Testis (tissue), 3 donors: ENCODE results near the gene HK2. TPM values are rescaled to one million over a fixed set of nuclear protein-coding genes. Genes with fewer than 3 reads are reported as not detected.
"Not testable (repeated sequence)": the region's sequence is repeated elsewhere in the genome, so short reads cannot be mapped to it uniquely, and the experiment has no call there.

ENCODE experiments used
- DNase-seq: peaks from one replicate; pipeline ENCODE4 v3.0.0-alpha.2; 2019
- H3K27ac ChIP-seq, 2 donors: fragments of 200-600 bp; sonication (generic); one replicate each; pipeline ENCODE4 v1.5.1; 2019
- H3K27me3 ChIP-seq: fragments of 200-600 bp; sonication (generic); one replicate; pipeline ENCODE4 v1.5.1; 2019
- H3K36me3 ChIP-seq: fragments of 200-600 bp; sonication (generic); one replicate; pipeline ENCODE4 v1.5.1; 2017; ENCODE audit warnings: low read depth; ENCODE audit errors: missing control alignments
- H3K4me1 ChIP-seq: fragments of 200-600 bp; sonication (generic); one replicate; pipeline ENCODE4 v1.5.1; 2019
- H3K4me3 ChIP-seq, 2 donors: fragments of 200-600 bp; sonication (generic); one replicate each; pipeline ENCODE4 v1.5.1; 2017 to 2019
- H3K9me3 ChIP-seq: fragments of 200-600 bp; sonication (generic); one replicate; pipeline ENCODE4 v1.5.1; 2017
- CTCF ChIP-seq, 3 experiments: fragments of 450-650 bp in 2 of 3; fragments of 200-600 bp in 1 of 3; sonication (generic) in 1 of 3; IDR thresholded peaks; one replicate each; pipeline ENCODE4 v1.5.1; 2016 to 2019; ENCODE audit warnings: antibody characterized with exemption in 3 of 3, mild to moderate bottlenecking in 2 of 3, moderate library complexity in 1 of 3
- POLR2A ChIP-seq: fragments of 450-650 bp; IDR thresholded peaks from one replicate; pipeline ENCODE4 v1.6.1; 2017; ENCODE audit warnings: antibody characterized with exemption, mild to moderate bottlenecking, moderate library complexity
- WGBS, 2 donors: methylation state at CpG; one replicate each; pipeline ENCODE4 v1.1.5; 2018; 5-methylcytosine and 5-hydroxymethylcytosine counted together
- intact Hi-C: fragments of 100-400 bp; cut with DNase I; formaldehyde crosslinking; loops from one replicate; pipeline ENCODE4 v1.15.1; 2023; ENCODE audit warnings: low total_unique reads
- polyA plus RNA-seq: library from polyadenylated mRNA; stranded (reverse); fragments of 350-450 nt; fragmentation: Illumina TruSeq; extraction: RNeasy Lipid Tissue Mini Kit (QIAGEN cat#74804); gene quantifications from one replicate; pipeline ENCODE4 v1.2.3, GENCODE V29; 2014; ENCODE audit warnings: low read depth, low replicate concordance; ENCODE audit not compliant: insufficient read depth
- total RNA-seq, 2 donors: library from RNA; depleted of rRNA; stranded (reverse); fragments of >200 nt; gene quantifications; one replicate each; pipeline ENCODE4 v1.2.3, GENCODE V29; 2016

Gene HK2
- total and polyA plus RNA-seq, 3 donors from 2014 or later = 83.5 to 164 (median 142) TPM

- H3K4me3 ChIP-seq = no peak overlapping the region
- DNase-seq = peak; percentile 88
- H3K27ac ChIP-seq = peak overlapping the region; percentile 82 to 84
- intact Hi-C loops = no loop called here
- H3K36me3 ChIP-seq = no peaks in the 10 kb centered on the region
- WGBS, 2 donors = 53 to 64% methylated on average over 3 of the region's 3 CpGs
- H3K9me3 ChIP-seq = no peaks in the 10 kb centered on the region
- H3K27me3 ChIP-seq = no peaks in the 10 kb centered on the region
- TF ChIP-seq CTCF (IDR thresholded peaks at IDR 0.05) = no peak
- no peak for TF ChIP-seq POLR2A
- peaks cover 33% of the 10 kb centered on the region for H3K4me1 ChIP-seq
Measured at GRCh38 chr2:74822771-74823566, 11.0 kb upstream of the HK2 start.

- peak overlapping the region; percentile 60 to 82 for H3K27ac ChIP-seq
- TF ChIP-seq POLR2A (no peak), CTCF (IDR thresholded peaks at IDR 0.05) (no peak)
- peaks cover 33% of the 10 kb centered on the region for H3K4me1 ChIP-seq
- no peaks in the 10 kb centered on the region for H3K27me3 ChIP-seq
- no peaks in the 10 kb centered on the region for H3K9me3 ChIP-seq
- no peak overlapping the region for H3K4me3 ChIP-seq
- 76 to 87% methylated on average over 4 of the region's 4 CpGs for WGBS, 2 donors
- intact Hi-C loops = no loop called here
- no peak for DNase-seq
- no peaks in the 10 kb centered on the region for H3K36me3 ChIP-seq
Measured at GRCh38 chr2:74824679-74825078, 9.2 kb upstream of the HK2 start.

GRCh38 chr2:74828543-74828942 is 5.4 kb upstream of the HK2 start:
- 66 to 75% methylated on average over 2 of the region's 2 CpGs for WGBS, 2 donors
- peaks cover 8% of the 10 kb centered on the region for H3K4me1 ChIP-seq
- H3K27ac ChIP-seq = no peak overlapping the region
- no peaks in the 10 kb centered on the region for H3K9me3 ChIP-seq
- intact Hi-C loops = no loop called here
- H3K36me3 ChIP-seq = no peaks in the 10 kb centered on the region
- no peak for TF ChIP-seq CTCF (IDR thresholded peaks at IDR 0.05)
- TF ChIP-seq POLR2A = no peak
- DNase-seq = no peak
- H3K4me3 ChIP-seq = no peak overlapping the region
- no peaks in the 10 kb centered on the region for H3K27me3 ChIP-seq

GRCh38 chr2:74831693-74832530 is 2.0 kb upstream of the HK2 start:
- intact Hi-C loops = no loop called here
- TF ChIP-seq POLR2A (no peak), CTCF (IDR thresholded peaks at IDR 0.05) (no peak)
- H3K4me3 ChIP-seq = no peak overlapping the region
- H3K4me1 ChIP-seq = peaks cover 7% of the 10 kb centered on the region
- no peak for DNase-seq
- no peak overlapping the region for H3K27ac ChIP-seq
- H3K9me3 ChIP-seq = no peaks in the 10 kb centered on the region
- H3K36me3 ChIP-seq = no peaks in the 10 kb centered on the region
- no peaks in the 10 kb centered on the region for H3K27me3 ChIP-seq
- WGBS, 2 donors = 70 to 76% methylated on average over 7 of the region's 7 CpGs

- H3K9me3 ChIP-seq, H3K27me3 ChIP-seq, H3K36me3 ChIP-seq, intact Hi-C loops: not testable (repeated sequence)
- 1% methylated on average over 19 to 51 of the region's 51 CpGs for WGBS, 2 donors
- Histone ChIP-seq H3K27ac (peak overlapping the region; percentile 87 to 91), H3K4me1 (peaks cover 12% of the 10 kb centered on the region), H3K4me3 (peak overlapping the region; percentile 76 to 95)
- DNase-seq = peak; percentile 42
Measured at GRCh38 chr2:74834234-74834791, 386 bp downstream of the HK2 start.
